HCT116 (cell line): ENCODE data around the gene ZNF595.
"Not testable (repeated sequence)": the region's sequence is repeated elsewhere in the genome, so short reads cannot be mapped to it uniquely, and the experiment has no call there.

Source experiments
- EGR1 ChIP-seq: IDR thresholded peaks from 2 replicates; pipeline ENCODE4 v1.6.1; 2012; ENCODE audit warnings: low read depth
- EZH2phosphoT487 ChIP-seq: fragments of 200-600 bp; IDR thresholded peaks from 2 replicates; pipeline ENCODE4 v1.6.1; 2018; ENCODE audit warnings: antibody characterized with exemption, borderline replicate concordance
- POLR2A ChIP-seq: IDR thresholded peaks from 2 replicates; pipeline ENCODE4 v1.7.0; 2011; ENCODE audit warnings: borderline replicate concordance; ENCODE audit not compliant: insufficient read depth, insufficient read length; ENCODE audit errors: extremely low read depth
- POLR2AphosphoS5 ChIP-seq: IDR thresholded peaks from 2 replicates; pipeline ENCODE4 v1.6.1; 2011; ENCODE audit warnings: mild to moderate bottlenecking, low read depth, low read length, moderate library complexity
- RAD21 ChIP-seq: IDR thresholded peaks from 2 replicates; pipeline ENCODE4 v1.6.1; 2012; ENCODE audit warnings: low read depth, mild to moderate bottlenecking
- SRF ChIP-seq: IDR thresholded peaks from 2 replicates; pipeline ENCODE4 v1.6.1; 2012; ENCODE audit warnings: low read depth
- YY1 ChIP-seq: IDR thresholded peaks from 2 replicates; pipeline ENCODE4 v1.6.1; 2011; ENCODE audit warnings: low read length, low read depth, moderate library complexity, mild to moderate bottlenecking; ENCODE audit not compliant: insufficient replicate concordance; ENCODE audit errors: extremely low read depth
- ZNF274 ChIP-seq: fragments of 200-500 bp; sonication (Bioruptor generic); IDR thresholded peaks from 2 replicates; pipeline ENCODE4 v1.6.1; 2014; ENCODE audit warnings: mild to moderate bottlenecking, low read depth, low read length, inconsistent platforms
- TF ChIP-seq, protein P1 (sequence below), 3 experiments: fragments of 200-600 bp in 1 of 3; sonication (generic) in 1 of 3; IDR thresholded peaks in 2 of 3; conservative IDR thresholded peaks in 1 of 3; 2 replicates each; pipeline ENCODE4 v1.5.1; 2012 to 2017; ENCODE audit warnings: low read depth in 2 of 3, low read length in 2 of 3, antibody characterized with exemption in 1 of 3, borderline replicate concordance in 1 of 3, control low read depth in 1 of 3, mild to moderate bottlenecking in 1 of 3, mixed read lengths in 1 of 3, mixed run types in 1 of 3, moderate library complexity in 1 of 3; ENCODE audit not compliant: insufficient read depth in 1 of 3
- TF ChIP-seq, protein P2 (sequence below): IDR thresholded peaks from 2 replicates; pipeline ENCODE4 v1.6.1; 2012; ENCODE audit warnings: low read depth

- TF ChIP-seq, protein P1, sequence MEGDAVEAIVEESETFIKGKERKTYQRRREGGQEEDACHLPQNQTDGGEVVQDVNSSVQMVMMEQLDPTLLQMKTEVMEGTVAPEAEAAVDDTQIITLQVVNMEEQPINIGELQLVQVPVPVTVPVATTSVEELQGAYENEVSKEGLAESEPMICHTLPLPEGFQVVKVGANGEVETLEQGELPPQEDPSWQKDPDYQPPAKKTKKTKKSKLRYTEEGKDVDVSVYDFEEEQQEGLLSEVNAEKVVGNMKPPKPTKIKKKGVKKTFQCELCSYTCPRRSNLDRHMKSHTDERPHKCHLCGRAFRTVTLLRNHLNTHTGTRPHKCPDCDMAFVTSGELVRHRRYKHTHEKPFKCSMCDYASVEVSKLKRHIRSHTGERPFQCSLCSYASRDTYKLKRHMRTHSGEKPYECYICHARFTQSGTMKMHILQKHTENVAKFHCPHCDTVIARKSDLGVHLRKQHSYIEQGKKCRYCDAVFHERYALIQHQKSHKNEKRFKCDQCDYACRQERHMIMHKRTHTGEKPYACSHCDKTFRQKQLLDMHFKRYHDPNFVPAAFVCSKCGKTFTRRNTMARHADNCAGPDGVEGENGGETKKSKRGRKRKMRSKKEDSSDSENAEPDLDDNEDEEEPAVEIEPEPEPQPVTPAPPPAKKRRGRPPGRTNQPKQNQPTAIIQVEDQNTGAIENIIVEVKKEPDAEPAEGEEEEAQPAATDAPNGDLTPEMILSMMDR (IDR thresholded peaks at IDR 0.05 in 2 of 3, conservative IDR thresholded peaks at IDR 0.05 in 1 of 3; ENCODE audit: borderline replicate concordance in 1 of 3, insufficient read depth in 1 of 3, low read depth in 2 of 3, low read length in 2 of 3), result not testable (repeated sequence)
- TF ChIP-seq YY1, POLR2A, SRF, POLR2AphosphoS5, RAD21, EZH2phosphoT487, ZNF274, EGR1: not testable (repeated sequence)
- TF ChIP-seq, protein P2, sequence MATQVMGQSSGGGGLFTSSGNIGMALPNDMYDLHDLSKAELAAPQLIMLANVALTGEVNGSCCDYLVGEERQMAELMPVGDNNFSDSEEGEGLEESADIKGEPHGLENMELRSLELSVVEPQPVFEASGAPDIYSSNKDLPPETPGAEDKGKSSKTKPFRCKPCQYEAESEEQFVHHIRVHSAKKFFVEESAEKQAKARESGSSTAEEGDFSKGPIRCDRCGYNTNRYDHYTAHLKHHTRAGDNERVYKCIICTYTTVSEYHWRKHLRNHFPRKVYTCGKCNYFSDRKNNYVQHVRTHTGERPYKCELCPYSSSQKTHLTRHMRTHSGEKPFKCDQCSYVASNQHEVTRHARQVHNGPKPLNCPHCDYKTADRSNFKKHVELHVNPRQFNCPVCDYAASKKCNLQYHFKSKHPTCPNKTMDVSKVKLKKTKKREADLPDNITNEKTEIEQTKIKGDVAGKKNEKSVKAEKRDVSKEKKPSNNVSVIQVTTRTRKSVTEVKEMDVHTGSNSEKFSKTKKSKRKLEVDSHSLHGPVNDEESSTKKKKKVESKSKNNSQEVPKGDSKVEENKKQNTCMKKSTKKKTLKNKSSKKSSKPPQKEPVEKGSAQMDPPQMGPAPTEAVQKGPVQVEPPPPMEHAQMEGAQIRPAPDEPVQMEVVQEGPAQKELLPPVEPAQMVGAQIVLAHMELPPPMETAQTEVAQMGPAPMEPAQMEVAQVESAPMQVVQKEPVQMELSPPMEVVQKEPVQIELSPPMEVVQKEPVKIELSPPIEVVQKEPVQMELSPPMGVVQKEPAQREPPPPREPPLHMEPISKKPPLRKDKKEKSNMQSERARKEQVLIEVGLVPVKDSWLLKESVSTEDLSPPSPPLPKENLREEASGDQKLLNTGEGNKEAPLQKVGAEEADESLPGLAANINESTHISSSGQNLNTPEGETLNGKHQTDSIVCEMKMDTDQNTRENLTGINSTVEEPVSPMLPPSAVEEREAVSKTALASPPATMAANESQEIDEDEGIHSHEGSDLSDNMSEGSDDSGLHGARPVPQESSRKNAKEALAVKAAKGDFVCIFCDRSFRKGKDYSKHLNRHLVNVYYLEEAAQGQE, result not testable (repeated sequence)
These were observed 34.5 kb upstream of the ZNF595 start for GRCh38 chr4:18589-18988.
